H1 (cell line): ENCODE results near the gene EPB41L1. TPM values are rescaled to one million over a fixed set of nuclear protein-coding genes. Genes with fewer than 3 reads are reported as not detected.

Source experiments
- CTCF ChIA-PET: fragments of 300-600 bp; sonication (Branson Sonifier 250); formaldehyde crosslinking; loops from one replicate; lab custom pipeline; 2021; ENCODE audit not compliant: partially characterized antibody; lab: Charles Lee
- POLR2A ChIA-PET: fragments of 300-600 bp; sonication (Branson Sonifier 250); formaldehyde crosslinking; loops from one replicate; lab custom pipeline; 2021; ENCODE audit warnings: inconsistent platforms; ENCODE audit not compliant: partially characterized antibody; lab: Charles Lee
- DNase-seq, 2 experiments: peaks; one replicate each; pipeline versions ENCODE4 v3.0.0 to v3.0.0-alpha.2; 2010 to 2022; ENCODE audit warnings: low spot score in 2 of 2, low read depth in 1 of 2, mixed read lengths in 1 of 2
- FAIRE-seq: peaks from 2 replicates; lab custom pipeline; 2011; peaks lifted over from hg19 to GRCh38; lab: Jason Lieb, UNC
- H2AFZ ChIP-seq: 2 replicates; pipeline ENCODE4 v1.8.1; 2012; ENCODE audit warnings: low read length, inconsistent platforms
- H2AK5ac ChIP-seq: 2 replicates; pipeline ENCODE4 v1.6.1; 2013; ENCODE audit warnings: low read depth, low read length
- H2BK120ac ChIP-seq: replicated peaks from 2 replicates; pipeline ENCODE3; 2013; ENCODE audit warnings: low read depth, low read length, inconsistent platforms
- H2BK12ac ChIP-seq: 2 replicates; pipeline ENCODE4 v1.6.1; 2013; ENCODE audit warnings: low read depth, low read length
- H2BK15ac ChIP-seq: 2 replicates; pipeline ENCODE4 v1.6.1; 2013; ENCODE audit warnings: low read length
- H2BK20ac ChIP-seq: 2 replicates; pipeline ENCODE4 v1.6.1; 2013; ENCODE audit warnings: low read length
- H2BK5ac ChIP-seq: 2 replicates; pipeline ENCODE4 v1.6.1; 2013; ENCODE audit warnings: low read depth, low read length
- H3K14ac ChIP-seq: 2 replicates; pipeline ENCODE4 v1.6.1; 2013; ENCODE audit warnings: inconsistent platforms; ENCODE audit not compliant: insufficient read length
- H3K18ac ChIP-seq: 2 replicates; pipeline ENCODE4 v1.6.1; 2013; ENCODE audit warnings: low read length; ENCODE audit errors: extremely low read depth
- H3K23ac ChIP-seq: 2 replicates; pipeline ENCODE4 v1.6.1; 2013; ENCODE audit warnings: inconsistent platforms; ENCODE audit not compliant: insufficient read length
- H3K23me2 ChIP-seq: 2 replicates; pipeline ENCODE4 v1.6.1; 2013; ENCODE audit warnings: low read depth, low read length
- H3K27ac ChIP-seq: 2 replicates; pipeline ENCODE4 v1.6.1; 2011; ENCODE audit warnings: low read depth, low read length, inconsistent platforms
- H3K27me3 ChIP-seq, 4 experiments: replicated peaks in 1 of 4; 1 replicate in 1 of 4; 2 replicates in 3 of 4; pipeline versions ENCODE4 v1.6.1 to v1.8.1; 2011 to 2013; ENCODE audit warnings: low read length in 3 of 4, mild to moderate bottlenecking in 3 of 4, inconsistent platforms in 2 of 4, mixed read lengths in 2 of 4, moderate library complexity in 1 of 4; ENCODE audit not compliant: control insufficient read depth in 3 of 4, insufficient read depth in 3 of 4; ENCODE audit errors: extremely low read depth in 1 of 4
- H3K36me3 ChIP-seq, 4 experiments: 2 replicates each; pipeline versions ENCODE4 v1.6.1 to v1.8.1; 2011 to 2013; ENCODE audit warnings: mild to moderate bottlenecking in 4 of 4, low read length in 3 of 4, moderate library complexity in 2 of 4, control low read depth in 1 of 4, inconsistent platforms in 1 of 4; ENCODE audit not compliant: insufficient read depth in 4 of 4, control insufficient read depth in 2 of 4
- H3K4ac ChIP-seq: replicated peaks from 2 replicates; pipeline ENCODE3; 2013; ENCODE audit warnings: low read length, low read depth, mixed read lengths, inconsistent platforms; ENCODE audit not compliant: insufficient read length
- H3K4me1 ChIP-seq, 4 experiments: replicated peaks in 1 of 4; 1 replicate in 1 of 4; 2 replicates in 3 of 4; pipeline versions ENCODE4 v1.6.1 to v1.8.1; 2011 to 2013; ENCODE audit warnings: low read length in 3 of 4, inconsistent platforms in 2 of 4, mixed read lengths in 1 of 4; ENCODE audit not compliant: insufficient read depth in 4 of 4, control insufficient read depth in 3 of 4
- H3K4me2 ChIP-seq, 2 experiments: 2 replicates each; pipeline versions ENCODE4 v1.6.1 to v1.8.1; 2011 to 2013; ENCODE audit warnings: low read depth in 2 of 2, low read length in 2 of 2, control low read depth in 1 of 2, inconsistent platforms in 1 of 2, mild to moderate bottlenecking in 1 of 2; ENCODE audit not compliant: insufficient read depth in 1 of 2
- H3K4me3 ChIP-seq, 4 experiments: fragments of 200-600, 300-600 bp in 1 of 4; sonication (generic), shearing (Covaris generic), sonication (Bioruptor Twin) in 1 of 4; 2 replicates each; pipeline versions ENCODE4 v1.5.1 to v1.8.1; 2011 to 2016; ENCODE audit warnings: low read length in 4 of 4, low read depth in 3 of 4, control low read depth in 2 of 4, inconsistent platforms in 2 of 4, mild to moderate bottlenecking in 2 of 4, mixed read lengths in 1 of 4, moderate library complexity in 1 of 4; ENCODE audit not compliant: insufficient read depth in 2 of 4; ENCODE audit errors: extremely low read depth in 1 of 4
- H3K56ac ChIP-seq: replicated peaks from 2 replicates; pipeline ENCODE3; 2013; ENCODE audit warnings: low read depth, mild to moderate bottlenecking, mixed read lengths, low read length, inconsistent platforms; ENCODE audit not compliant: insufficient read length
- H3K79me1 ChIP-seq: 2 replicates; pipeline ENCODE4 v1.6.1; 2013; ENCODE audit warnings: low read depth, low read length, control low read depth
- H3K79me2 ChIP-seq, 2 experiments: 2 replicates each; pipeline versions ENCODE4 v1.6.1 to v1.8.1; 2012 to 2013; ENCODE audit warnings: low read length in 2 of 2, mild to moderate bottlenecking in 2 of 2, inconsistent platforms in 1 of 2; ENCODE audit not compliant: insufficient read depth in 2 of 2, control insufficient read depth in 1 of 2
- H3K9ac ChIP-seq, 4 experiments: replicated peaks in 1 of 4; 1 replicate in 1 of 4; 2 replicates in 3 of 4; pipeline versions ENCODE4 v1.6.1 to v1.8.1; 2011 to 2013; ENCODE audit warnings: low read depth in 3 of 4, low read length in 3 of 4, control low read depth in 2 of 4, mild to moderate bottlenecking in 2 of 4, moderate library complexity in 2 of 4, inconsistent platforms in 1 of 4; ENCODE audit errors: extremely low read depth in 1 of 4
- H3K9me3 ChIP-seq, 2 experiments: 2 replicates each; pipeline versions ENCODE4 v1.6.1 to v1.8.1; 2012 to 2013; ENCODE audit warnings: mild to moderate bottlenecking in 2 of 2, moderate library complexity in 2 of 2, control low read depth in 1 of 2, inconsistent platforms in 1 of 2, low read depth in 1 of 2, low read length in 1 of 2, mixed read lengths in 1 of 2; ENCODE audit not compliant: insufficient read depth in 2 of 2
- H4K20me1 ChIP-seq, 2 experiments: replicated peaks in 1 of 2; 2 replicates each; pipeline versions ENCODE3 to v1.8.1; 2011 to 2013; ENCODE audit warnings: inconsistent platforms in 2 of 2, low read length in 2 of 2, mild to moderate bottlenecking in 1 of 2; ENCODE audit not compliant: insufficient read depth in 2 of 2, control insufficient read depth in 1 of 2
- H4K5ac ChIP-seq: 2 replicates; pipeline ENCODE4 v1.6.1; 2013; ENCODE audit warnings: low read length, low read depth, mixed read lengths, inconsistent platforms; ENCODE audit not compliant: insufficient read length
- H4K8ac ChIP-seq: 2 replicates; pipeline ENCODE4 v1.8.0; 2013; ENCODE audit warnings: mild to moderate bottlenecking, moderate library complexity, low read length, inconsistent platforms; ENCODE audit not compliant: insufficient read depth; ENCODE audit errors: extremely low read depth
- H4K91ac ChIP-seq: replicated peaks from 2 replicates; pipeline ENCODE3; 2013; ENCODE audit warnings: low read length, mixed read lengths, inconsistent platforms; ENCODE audit not compliant: insufficient read length
- GABPA ChIP-seq: IDR thresholded peaks from 2 replicates; pipeline ENCODE4 v1.6.1; 2011; ENCODE audit warnings: mild to moderate bottlenecking, low read length, moderate library complexity, borderline replicate concordance; ENCODE audit not compliant: insufficient read depth
- WGBS, 2 experiments: shearing (Covaris generic) in 1 of 2; methylation state at CpG; one replicate each; pipeline versions ENCODE4 v1.1.6 to v1.1.7; 2013 to 2015; ENCODE audit warnings: low lambda C conversion rate in 2 of 2, mixed read lengths in 2 of 2, inconsistent platforms in 1 of 2, low coverage in 1 of 2, missing lambda C conversion rate in 1 of 2; ENCODE audit not compliant: insufficient replicate concordance in 2 of 2, insufficient coverage in 1 of 2, insufficient read length in 1 of 2; ENCODE audit errors: extremely low coverage in 1 of 2, missing lambda C conversion rate in 1 of 2; 5-methylcytosine and 5-hydroxymethylcytosine counted together
- polyA plus RNA-seq, 7 experiments: library from polyadenylated mRNA; depleted of rRNA in 3 of 7; stranded (reverse) in 5 of 7; unstranded in 2 of 7; fragments of >200 nt in 5 of 7; fragments of 200-250 nt in 2 of 7; gene quantifications; 1 replicate in 5 of 7; 2 replicates in 1 of 7; 4 replicates in 1 of 7; pipeline versions ENCODE4 v1.2.1 to v1.2.3, GENCODE V29; 2011 to 2013; ENCODE audit warnings: missing spikeins in 2 of 7, mixed read lengths in 2 of 7
- total RNA-seq: library from RNA; stranded (reverse); fragmentation: NEBNext Ultra II Directional; extraction: Animal tissue kit (Norgen Biotek cat#: 25700); gene quantifications from 2 replicates; pipeline ENCODE4 v1.2.1, GENCODE V29; 2021

Gene EPB41L1
- total and polyA plus RNA-seq, 2 of the 8 experiments (the other 6 are each of a cell fraction or from before 2014, with no cell fraction given) = 14.8 to 36.0 TPM

DNA sequence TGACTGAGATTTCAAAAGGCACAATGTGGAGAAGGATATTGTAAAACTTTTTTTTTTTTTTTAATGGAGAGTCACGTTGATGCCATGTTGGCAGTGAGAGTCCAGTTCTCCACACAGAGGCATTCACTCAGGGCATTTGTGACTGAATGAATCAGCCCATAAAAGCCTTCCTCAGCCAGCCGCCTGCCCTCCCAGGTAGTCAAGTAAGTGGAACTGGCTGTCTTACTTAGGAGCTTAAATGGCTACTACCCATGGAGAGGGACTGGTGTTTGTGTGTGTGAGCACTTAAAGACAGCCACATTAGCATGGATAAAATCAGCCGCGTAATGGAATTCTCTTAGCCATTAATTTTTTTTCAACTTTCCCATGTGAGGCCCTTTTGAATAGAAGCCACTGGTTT lies 94.3 kb downstream of the EPB41L1 start:
- ChIA-PET POLR2A (no interaction called here), CTCF (interaction anchor here (1.5 to 1.7 kb wide), 2 partner anchors 32 to 190 kb away, joined by 3 to 6 read pairs; no protein-coding TSS in a partner anchor)
- H3K79me1 ChIP-seq = peaks cover 4% of the 10 kb centered on the region; the same call in 1 of the 2 replicates
- no peak overlapping the region for H3K23ac ChIP-seq
- H3K9ac ChIP-seq = no peak overlapping the region
- H3K56ac ChIP-seq = no peak overlapping the region
- H3K9me3 ChIP-seq = no peaks in the 10 kb centered on the region
- H2BK20ac ChIP-seq = no peak overlapping the region
- no peak overlapping the region for H2BK120ac ChIP-seq
- H3K27me3 ChIP-seq = no peaks in the 10 kb centered on the region
- DNase-seq (no peak), FAIRE-seq (no peak)
- peaks cover 6 to 10% of the 10 kb centered on the region in 2 experiments for H4K20me1 ChIP-seq
- no peaks in the 10 kb centered on the region; a peak in 1 of 7 replicates for H3K4me1 ChIP-seq
- H4K91ac ChIP-seq = no peak overlapping the region
- H3K4me2 ChIP-seq = no peak overlapping the region
- no peak overlapping the region for H2BK12ac ChIP-seq
- H2BK15ac ChIP-seq = no peak overlapping the region
- H3K18ac ChIP-seq = no peak overlapping the region
- 95% methylated on average over 4 of the region's 4 CpGs; no CpG with 5 or more reads in 1 of the 2 experiments for WGBS, 2 experiments
- H3K23me2 ChIP-seq = no peaks in the 10 kb centered on the region
- no peaks in the 10 kb centered on the region; a peak in 1 of 4 replicates for H3K79me2 ChIP-seq
- no peak overlapping the region for H3K4me3 ChIP-seq
- H2AFZ ChIP-seq = no peak overlapping the region
- no peak overlapping the region for H3K27ac ChIP-seq
- no peak overlapping the region for H4K8ac ChIP-seq
- H3K36me3 ChIP-seq = peaks cover 3 to 39% (median 26%) of the 10 kb centered on the region in 4 experiments; a peak in 7 of 8 replicates
- no peak overlapping the region for H2AK5ac ChIP-seq
- H2BK5ac ChIP-seq = no peak overlapping the region
- no peak for TF ChIP-seq GABPA
- no peak overlapping the region for H3K4ac ChIP-seq
- no peak overlapping the region for H3K14ac ChIP-seq
- no peak overlapping the region for H4K5ac ChIP-seq
